GM21367 (cell line): ENCODE results near the gene TOB2.
"Not testable (repeated sequence)": the region's sequence is repeated elsewhere in the genome, so short reads cannot be mapped to it uniquely, and the experiment has no call there.

Experiments
- ATAC-seq: cut with Tn5 transposase; IDR thresholded peaks from one replicate; pipeline ENCODE4 v1.9.1; 2021; ENCODE audit not compliant: unreplicated experiment

The TOB2 gene

DNA sequence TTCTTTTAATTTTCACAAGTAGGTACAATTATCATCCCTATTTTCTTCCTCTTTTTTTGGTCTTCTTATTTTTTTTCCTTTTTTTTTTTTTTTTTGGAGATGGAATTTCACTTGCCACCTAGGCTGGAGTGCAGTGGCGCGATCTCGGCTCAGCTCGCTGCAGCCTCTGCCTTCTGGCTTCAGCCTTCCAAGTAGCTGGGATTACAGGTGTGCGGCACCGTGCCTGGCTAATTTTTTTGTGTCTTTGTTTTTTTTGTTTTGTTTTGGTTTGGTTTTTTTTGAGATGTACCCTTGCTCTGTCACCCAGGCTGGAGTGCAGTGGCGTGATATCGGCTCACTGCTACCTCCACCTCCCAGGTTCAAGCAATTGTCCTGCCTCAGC is 16.7 kb downstream of the TOB2 start:
- no peak for ATAC-seq

- ATAC-seq: no peak
Measured at GRCh38 chr22:41429232-41429950, 17.2 kb downstream of the TOB2 start.

DNA sequence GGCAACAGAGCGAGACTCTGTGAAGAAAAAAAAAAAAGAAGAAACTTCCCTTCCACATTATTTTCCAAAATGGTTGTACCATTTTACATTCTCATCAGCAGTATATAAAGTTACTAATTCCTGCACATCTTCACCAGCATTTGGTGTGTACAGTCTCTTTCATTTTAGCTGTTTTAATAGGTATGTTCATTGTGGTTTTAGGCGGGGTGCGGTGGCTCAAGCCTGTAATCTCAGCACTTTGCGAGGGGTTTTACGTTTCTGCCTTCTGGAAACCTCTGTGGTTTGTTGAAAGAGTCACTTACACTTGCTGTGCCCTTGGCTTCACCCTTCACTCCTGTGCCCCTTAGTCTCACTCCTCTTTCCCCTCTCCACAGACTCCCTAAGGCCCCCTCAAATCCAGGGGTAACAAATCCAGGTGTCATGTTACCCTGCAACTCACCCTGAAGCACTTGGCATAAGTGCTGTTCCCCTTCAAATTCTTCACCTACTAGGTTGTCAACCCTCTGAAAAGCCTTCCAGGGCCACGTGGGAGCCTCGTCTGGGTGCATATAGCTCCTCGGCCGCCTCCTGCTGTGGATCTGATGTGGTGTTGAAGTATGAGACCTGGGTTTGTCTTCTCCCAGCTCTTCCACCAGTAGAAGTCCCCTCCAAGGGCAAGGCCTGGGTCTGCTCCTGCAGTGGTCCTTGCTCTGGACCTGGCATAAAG is 20.8 kb downstream of the TOB2 start:
- ATAC-seq: no peak

- no peak for ATAC-seq
Measured at GRCh38 chr22:41418717-41419116, 27.9 kb downstream of the TOB2 start.

GRCh38 chr22:41417622-41418390 is 28.8 kb downstream of the TOB2 start:
- ATAC-seq: no peak

GRCh38 chr22:41415554-41415953 is 31.0 kb downstream of the TOB2 start:
- no peak for ATAC-seq

DNA sequence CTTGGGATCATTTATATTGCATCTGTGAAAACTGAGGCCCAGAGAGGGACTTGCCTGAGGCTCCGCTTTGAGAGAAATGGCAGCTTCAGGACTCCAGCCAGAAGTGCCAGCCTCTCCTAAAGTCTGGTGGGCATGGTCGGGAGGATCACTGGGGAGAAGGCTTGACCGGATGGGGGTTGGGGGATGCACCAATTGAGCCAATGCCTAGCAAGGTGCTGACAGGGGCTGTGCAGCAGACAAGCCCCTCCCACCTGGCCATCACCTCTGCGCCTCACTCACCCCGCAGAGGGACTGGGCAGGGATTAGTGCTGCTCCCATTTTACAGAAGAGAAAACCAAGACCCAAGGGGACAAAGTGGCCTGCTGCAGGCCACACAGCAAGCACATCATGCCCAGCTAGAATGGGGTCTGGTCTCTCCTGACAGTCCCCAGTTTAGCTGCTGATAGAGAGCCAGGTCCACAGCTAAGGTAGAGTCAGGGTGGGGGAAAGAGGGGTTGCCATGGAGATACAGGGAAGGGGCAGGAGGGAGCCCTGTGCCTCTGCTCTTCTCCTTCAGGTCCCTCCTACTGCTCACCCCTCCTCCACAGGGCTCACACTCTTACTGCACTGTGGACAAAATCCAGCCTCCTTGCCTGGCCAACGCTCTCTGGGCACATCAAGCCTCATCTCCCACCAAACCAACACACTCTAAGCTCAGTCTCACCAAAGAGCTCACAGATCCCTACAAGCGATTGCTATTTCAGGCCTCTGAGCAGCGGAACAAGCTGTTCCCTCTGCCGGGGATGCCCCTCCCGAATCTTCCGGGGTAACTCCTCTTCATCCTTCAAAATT is 35.4 kb downstream of the TOB2 start:
- ATAC-seq: no peak

DNA sequence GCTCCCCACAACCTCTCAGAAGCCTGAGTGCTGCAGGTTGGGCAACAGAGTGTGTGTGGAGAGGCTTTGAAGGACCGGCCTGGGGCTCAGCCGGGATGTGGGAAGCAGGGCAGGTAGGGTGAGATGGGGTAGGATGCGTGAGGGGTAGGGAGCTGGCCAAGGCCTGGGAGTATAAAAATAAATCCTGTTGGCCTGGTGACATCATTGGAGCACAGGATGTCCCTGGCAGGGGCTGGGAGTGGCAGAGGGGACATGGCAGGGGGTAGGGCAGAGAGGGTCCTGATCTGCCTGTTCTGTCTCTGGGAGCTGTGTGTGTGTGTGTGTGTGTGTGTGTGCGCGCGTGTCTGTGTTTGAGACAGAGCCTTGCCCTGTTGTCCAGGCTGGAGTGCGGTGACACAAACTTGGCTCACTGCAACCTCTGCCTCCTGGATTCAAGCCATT is 36.3 kb downstream of the TOB2 start:
- ATAC-seq: no peak

DNA sequence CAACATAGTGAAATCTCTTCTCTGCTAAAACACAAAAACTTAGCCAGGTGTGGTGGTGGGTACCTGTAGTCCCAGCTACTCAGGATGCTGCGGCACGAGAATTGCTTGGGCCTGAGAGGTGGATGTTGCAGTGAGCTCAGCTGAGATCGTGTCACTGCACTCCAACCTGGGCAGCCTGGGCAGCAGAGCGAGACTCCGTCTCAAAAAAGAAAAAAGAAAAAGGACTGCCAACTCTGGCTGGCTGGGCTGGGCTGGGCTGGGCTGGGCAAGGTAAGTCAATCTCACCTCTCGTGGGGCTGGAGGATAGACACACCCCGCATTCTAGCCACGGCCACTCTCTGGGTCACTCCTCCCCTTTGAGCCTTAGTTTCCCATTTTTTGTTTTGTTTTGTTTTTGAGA is 37.9 kb downstream of the TOB2 start:
- no peak for ATAC-seq

- no peak for ATAC-seq
Measured at GRCh38 chr22:41407433-41407832, 39.2 kb downstream of the TOB2 start.

DNA sequence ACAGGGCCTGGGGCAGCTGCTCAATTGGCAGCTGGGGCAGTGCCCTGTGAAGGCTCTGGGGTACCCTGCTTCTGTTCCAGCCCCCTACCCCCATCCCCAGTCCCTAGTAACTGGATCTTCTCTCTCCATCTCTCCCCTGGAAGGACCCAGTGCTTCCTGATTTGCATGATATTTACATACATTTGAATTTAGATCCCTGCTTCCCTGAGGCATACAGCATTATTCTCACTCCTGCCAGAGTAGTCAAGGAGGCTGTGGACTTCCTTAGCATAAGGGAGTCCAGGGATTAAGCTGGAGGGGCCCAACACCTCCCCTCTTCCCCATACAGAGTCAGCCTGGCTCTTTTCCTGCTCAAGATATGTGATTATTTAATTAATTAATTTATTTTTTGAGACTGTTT is 40.2 kb downstream of the TOB2 start:
- no peak for ATAC-seq

DNA sequence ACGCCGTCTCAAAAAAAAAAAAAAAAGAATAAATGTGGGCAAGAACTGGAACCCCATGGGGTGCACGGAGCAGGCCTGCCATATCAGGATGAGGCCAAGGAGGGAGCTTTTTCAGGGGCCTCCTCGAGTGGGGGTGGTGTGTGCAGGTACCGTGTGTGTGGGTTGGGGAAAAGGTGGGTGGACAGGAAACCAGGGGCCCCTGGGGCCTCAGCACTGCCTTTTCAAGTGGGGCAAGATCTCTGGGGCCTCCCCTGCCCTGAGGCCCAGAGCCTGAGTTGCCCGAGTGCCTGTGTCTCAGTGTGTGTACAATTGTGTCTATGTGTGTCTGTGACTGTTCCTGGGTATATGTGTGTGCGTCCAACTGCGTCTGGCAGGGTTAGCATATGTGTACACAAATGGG is 41.0 kb downstream of the TOB2 start:
- no peak for ATAC-seq

GRCh38 chr22:41403532-41404318 is 42.9 kb downstream of the TOB2 start:
- peak; percentile 60 for ATAC-seq

DNA sequence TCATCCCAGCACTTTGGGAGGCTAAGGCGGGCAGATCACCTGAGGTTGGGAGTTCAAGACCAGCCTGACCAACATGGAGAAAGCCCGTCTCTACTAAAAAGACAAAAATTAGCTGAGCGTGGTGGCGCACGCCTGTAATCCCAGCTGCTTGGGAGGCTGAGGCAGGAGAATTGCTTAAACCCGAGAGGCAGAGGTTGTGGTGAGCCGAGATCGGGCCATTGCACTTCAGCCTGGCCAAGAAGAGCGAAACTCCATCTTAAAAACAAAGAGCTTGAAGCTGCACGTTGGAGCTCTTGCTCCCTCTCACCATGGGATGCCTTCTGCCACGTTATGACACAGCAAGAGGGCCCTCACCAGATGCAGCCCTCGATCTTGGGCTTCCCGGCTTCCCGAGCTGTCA is 43.8 kb downstream of the TOB2 start:
- ATAC-seq: not testable (repeated sequence)

DNA sequence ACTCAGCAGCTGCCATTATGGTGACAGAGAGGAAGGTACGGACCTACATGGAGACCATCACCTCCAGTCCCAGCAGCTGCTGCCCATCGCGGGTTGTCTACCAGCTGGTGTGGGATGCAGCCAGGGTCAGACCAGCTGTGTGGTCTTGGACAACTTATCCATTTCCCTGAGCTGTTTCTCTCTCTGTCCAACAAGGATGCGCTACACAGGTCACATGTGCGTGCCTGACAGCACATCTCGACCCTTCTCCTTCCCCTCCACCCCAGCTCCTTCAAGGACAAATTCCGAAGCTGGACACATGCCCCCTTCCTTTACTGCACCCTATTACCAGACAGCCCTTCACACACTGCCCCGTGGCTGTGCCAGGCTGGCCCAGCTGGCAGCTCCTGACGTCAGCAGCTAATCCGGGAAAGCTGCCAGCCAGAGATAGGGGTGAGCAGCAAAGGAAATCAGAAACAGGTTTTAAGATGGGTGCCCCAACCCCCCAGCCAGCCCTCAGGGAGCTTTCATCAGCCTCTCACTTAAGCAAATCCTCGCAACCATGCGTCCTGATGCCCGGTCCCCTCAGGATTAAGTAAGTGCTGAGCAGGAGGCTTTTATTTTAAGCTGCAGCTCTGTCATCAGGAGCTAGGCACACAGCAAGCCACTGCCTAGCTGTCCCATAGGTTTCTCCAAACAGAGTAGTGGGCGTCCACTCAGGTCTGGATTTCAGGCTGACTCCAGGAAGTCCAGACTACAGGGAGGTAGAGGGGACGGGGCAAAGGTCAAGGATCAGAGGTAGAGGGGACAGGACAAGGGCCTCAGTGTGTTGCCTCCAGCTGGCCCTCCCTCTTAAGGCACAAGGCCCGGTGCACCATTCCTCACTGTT is 44.6 kb downstream of the TOB2 start:
- no peak for ATAC-seq

DNA sequence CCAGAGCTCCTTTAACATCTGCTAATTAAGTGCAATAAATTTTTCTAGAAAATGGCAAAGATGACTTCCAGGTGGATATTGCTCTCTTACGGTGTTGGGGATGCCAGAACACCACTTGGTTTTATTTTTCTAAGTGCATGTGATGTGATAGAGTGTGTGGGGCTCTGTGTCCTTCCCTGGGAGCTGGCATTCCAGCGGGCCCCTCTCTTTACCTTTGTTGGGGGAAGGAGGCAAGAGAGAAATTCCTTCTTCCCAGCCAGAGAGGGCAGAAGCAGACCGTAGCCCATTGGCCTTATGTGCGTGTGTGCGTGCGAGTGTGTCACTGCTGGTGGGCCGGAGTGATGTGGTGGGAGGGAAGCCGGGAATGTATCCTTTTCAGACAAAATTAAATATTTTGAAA is 47.7 kb downstream of the TOB2 start:
- no peak for ATAC-seq

- no peak for ATAC-seq
Measured at GRCh38 chr22:41397143-41397811, 49.3 kb downstream of the TOB2 start.

DNA sequence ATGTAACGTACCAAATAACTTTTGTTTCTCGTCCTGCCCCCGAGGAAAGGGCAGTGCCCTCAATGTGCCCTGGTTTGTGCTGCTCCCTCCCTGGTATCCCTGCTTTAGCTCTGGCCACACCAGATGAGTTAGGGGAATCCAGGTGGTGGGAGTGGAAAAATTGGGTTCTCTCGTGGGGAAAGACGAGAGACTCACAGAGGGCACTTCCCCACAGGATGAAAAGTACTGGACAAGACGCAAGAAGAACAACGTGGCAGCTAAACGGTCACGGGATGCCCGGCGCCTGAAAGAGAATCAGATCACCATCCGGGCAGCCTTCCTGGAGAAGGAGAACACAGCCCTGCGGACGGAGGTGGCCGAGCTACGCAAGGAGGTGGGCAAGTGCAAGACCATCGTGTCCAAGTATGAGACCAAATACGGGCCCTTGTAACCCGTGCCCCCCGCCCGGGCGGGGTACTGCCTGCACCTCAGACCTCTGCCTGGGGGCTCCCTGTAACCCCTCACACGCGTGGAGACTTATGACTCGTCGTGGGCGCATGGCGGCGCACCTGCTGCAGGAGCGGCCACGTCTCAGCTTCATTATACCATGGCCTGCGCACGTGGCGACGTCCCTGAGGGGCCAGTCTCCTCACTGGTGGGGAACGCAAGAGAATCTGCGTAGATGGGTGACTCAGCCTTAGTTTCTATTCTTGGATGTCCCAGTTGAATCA is 50.9 kb downstream of the TOB2 start:
- no peak for ATAC-seq
